ENCODE data around the gene CD2.
"Not testable (repeated sequence)": the region's sequence is repeated elsewhere in the genome, so short reads cannot be mapped to it uniquely, and the experiment has no call there.

Gene CD2

GRCh38 chr1:116731439-116731838, 22.8 kb upstream of the CD2 start:
- no peak for DNase-seq (ENCODE audit: low spot score)

DNA sequence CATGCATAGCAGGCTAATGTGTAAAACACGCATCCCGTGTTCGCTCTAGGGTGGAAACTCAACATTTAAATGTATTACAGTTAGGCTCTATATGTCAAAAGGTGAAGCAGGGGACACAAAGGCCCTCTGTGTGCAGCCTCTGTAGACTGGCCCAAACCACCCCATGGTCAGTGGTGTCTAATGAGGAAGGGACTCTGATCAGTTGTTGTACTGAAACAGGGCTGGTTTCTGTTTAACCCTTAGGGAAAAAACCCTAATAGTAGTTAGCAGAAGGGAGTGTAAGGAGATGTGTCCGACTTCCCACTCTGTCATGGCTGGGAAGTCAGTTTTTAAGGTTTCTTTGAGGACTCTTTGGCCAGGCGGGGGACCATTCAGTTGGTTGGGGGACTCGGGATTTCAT, 21.5 kb upstream of the CD2 start:
- no peak for DNase-seq (ENCODE audit: low spot score)

- no peak for DNase-seq (ENCODE audit: low spot score)
Observed at GRCh38 chr1:116733476-116734365, 20.5 kb upstream of the CD2 start.

GRCh38 chr1:116735246-116735645, 19.0 kb upstream of the CD2 start:
- no peak for DNase-seq (ENCODE audit: low spot score)

- peak; percentile 67 for DNase-seq (ENCODE audit: low spot score)
Observed at GRCh38 chr1:116737020-116737854, 17.0 kb upstream of the CD2 start.

DNA sequence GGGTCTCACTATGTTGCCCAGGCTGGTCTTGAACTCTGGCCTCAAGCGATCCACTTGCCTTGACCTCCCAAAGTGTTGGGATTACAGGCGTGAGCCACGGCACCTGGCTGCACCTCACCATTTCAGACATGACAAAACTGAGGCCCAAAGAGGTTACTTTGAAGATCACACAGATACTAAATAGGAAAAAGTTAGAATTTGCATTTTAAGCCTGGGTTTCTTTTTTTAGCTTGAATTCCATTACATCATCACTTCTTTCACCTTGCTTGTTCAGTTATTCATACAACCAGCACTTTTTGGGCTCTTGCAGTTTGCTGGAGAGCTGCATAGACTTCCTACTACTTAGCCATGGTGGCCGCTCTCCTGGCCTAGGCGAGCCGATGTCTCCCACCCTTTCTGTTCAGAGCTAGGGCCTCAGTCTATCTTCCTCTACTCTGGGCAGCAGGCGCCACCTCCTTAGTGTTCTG, 16.3 kb upstream of the CD2 start:
- DNase-seq (ENCODE audit: low spot score) = no peak

GRCh38 chr1:116738673-116739370, 15.4 kb upstream of the CD2 start:
- DNase-seq (ENCODE audit: low spot score) = no peak

DNA sequence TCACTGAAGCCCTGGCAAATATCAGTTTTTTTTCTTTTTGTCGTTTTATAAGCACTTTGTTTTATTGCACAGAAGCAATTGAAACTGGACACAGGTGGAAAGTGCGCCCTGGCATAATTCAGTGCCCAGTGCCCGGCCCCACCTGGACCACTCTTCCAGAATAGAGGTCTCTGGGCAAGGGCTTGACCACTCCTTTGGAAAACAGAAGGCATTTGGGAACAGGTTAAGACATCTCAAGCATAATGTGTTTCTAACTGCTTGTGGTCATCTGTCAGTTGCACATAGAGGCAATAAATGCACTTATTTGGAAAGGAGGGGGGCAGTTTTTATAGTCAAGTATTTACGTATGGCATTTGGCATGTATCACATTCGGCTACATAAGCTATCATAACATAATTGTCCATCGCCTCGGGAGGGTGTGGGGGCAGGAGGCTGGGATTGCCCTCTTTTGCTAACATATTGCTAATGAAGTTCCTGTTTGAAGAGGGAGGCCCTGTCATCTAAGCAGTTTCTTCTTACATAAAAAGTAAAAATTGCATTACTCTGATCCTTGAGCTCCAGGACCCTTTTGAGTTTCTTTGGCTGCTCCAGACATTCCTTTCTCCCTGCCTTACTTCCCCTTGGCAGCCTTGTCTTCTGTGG, 14.7 kb upstream of the CD2 start:
- DNase-seq (ENCODE audit: low spot score) = no peak

- DNase-seq (ENCODE audit: low spot score) = no peak
Observed at GRCh38 chr1:116740296-116740695, 13.9 kb upstream of the CD2 start.

GRCh38 chr1:116740746-116741145, 13.5 kb upstream of the CD2 start:
- no peak for DNase-seq (ENCODE audit: low spot score)

GRCh38 chr1:116741836-116742565, 12.2 kb upstream of the CD2 start:
- no peak for DNase-seq (ENCODE audit: low spot score)

DNA sequence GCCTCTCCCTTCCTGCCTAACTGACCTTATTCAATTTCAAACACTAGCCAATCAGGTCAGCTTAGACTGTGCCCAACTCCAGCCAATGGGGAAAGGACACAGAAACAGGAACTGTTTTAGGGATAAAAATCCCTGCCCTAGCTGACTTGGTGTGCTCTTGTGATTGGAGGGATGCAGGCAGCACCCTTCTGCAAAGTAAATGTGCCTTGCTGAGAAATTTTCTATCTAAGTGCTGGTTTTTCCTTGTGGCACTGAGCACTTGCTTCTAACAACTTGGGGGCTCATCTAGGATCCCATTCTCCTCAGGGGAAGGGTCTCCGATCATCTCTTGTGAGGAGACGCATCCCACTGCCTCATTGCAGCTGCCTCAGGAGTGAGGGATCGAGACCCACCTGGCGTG, 10.7 kb upstream of the CD2 start:
- no peak for DNase-seq (ENCODE audit: low spot score)

DNA sequence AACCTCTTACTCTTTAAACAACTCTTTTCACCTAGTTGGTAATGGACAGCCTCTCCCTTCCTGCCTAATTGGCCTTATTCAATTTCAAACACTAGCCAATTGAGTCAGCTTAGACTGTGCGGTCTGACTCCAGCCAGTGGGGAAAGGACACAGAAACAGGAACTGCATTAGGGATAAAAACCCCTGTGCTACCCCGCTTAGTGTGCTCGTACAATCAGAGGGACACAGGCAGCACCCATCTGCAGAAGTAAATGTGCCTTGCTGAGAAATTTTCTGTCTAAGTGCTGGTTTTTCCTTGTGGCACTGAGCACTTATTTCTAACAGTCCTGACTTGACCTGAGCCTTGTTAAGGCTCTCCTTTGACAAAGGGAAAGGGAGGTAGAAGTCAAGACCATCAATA, 6.0 kb upstream of the CD2 start:
- no peak for DNase-seq (ENCODE audit: low spot score)

DNA sequence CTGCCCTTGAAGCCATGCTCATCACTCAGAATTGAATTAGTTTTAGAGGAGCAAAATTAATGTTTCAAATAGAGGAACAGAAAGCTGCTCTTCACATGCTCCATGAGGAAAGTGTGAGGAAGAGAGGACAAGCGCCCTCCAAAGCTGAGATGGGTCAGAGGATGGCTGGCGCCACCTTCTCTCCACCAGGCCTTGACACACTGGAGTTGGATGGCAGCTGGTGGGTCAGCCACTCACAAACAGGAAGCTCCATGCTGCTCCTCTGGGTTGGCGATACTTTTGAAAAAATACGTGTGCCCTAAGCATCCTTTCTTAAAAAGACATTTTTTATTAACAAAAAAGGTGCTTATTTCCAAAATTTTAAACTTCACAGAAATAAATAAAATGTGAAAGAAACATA, 3.1 kb upstream of the CD2 start:
- no peak for DNase-seq (ENCODE audit: low spot score)

- DNase-seq (ENCODE audit: low spot score) = no peak
Observed at GRCh38 chr1:116751621-116752020, 2.6 kb upstream of the CD2 start.

DNA sequence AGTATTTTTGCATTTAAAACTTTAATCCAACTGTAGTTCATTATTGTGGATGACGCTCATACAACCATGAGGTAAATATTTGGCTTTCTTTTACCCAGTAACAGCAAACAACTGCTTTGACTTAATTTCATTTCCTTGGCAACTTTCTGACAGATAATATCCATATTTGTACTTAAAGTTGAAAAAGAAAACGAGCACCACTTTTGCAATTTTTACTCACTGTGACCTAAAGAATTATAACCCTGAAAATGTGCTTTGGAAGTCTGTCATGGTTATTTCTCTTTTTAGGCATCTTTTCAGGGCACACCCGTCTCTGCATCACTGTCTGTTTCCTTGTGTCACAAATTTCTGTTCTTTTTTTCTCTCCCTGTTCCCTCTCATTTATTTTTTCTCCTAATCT, 918 bp upstream of the CD2 start:
- DNase-seq (ENCODE audit: low spot score) = no peak

DNA sequence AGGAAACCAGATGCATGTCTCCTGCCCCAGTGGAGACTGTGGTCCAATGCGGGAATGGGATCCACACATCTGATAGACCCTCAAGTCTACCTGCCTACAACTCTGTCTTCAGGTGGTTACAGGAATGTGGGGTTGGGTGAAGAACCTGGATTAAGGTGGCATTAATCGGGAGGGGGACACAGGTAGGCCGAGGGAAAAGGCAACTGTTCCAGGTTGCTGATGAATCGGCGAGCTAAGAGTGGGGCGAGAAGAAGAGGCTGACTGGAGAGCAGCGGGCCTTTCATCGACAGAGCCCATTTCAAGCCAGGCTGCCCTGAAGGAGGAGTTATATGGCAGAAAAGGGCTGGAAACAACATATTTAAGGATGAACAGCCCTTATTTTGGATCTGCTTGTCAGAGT, 836 bp downstream of the CD2 start:
- no peak for DNase-seq (ENCODE audit: low spot score)

DNA sequence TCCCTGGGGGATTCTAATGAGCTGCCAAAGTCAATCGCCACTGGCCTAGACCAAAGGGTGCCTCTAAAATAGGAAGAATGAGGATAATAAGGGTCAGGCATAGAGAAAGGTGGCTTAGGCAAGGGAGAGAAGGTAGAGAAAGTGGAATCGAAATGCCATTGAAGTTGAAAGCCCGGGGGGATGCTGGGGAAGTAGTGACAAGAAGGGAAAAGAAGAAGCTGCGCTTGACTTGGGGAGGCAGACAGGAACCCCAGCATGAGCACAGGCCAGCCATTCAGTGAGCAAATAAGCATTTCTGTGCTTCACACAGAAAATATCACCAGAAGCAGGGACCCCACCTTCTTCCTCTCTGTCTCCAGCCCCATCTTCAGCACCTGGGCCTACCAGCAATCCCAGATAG, 1.5 kb downstream of the CD2 start:
- no peak for DNase-seq (ENCODE audit: low spot score)

GRCh38 chr1:116756092-116756491, 1.9 kb downstream of the CD2 start:
- not testable (repeated sequence) for DNase-seq (ENCODE audit: low spot score)

DNA sequence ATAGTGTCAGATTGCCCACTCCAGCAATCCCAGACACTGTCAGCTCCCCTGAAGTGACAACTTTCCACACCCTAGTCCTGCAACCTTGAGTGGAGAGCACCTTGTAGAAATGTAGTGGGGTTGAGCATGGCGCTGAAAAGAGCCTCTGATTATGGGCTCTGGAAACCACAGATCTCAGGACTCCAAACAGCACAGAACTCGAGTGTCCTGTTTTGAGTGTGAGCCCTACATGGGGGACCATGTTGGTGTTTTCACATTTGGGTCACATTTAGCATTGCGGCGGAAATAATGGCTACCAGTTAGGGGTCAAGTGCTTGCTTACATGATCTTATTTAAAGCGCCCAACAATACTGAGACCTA, 4.2 kb downstream of the CD2 start:
- DNase-seq (ENCODE audit: low spot score) = not testable (repeated sequence)

DNA sequence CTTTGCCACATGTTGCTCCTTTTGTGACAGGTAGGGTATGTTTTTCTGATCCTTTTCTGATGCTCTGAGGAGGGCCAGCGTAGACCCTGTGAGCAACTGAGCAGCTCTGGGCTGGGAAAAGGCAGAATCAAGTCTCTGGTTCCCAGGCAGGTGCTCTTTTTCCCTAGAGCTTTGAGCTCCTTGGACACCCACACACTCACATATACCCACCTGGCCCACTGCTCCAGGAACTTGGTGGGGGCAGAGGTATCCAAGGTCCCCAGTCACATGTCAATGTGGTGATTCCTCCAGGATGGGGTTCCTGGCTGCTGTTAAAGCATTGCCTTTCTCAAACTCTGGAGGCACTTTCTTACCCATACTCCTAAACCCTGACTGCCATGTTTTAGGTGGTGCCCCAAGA, 5.4 kb downstream of the CD2 start:
- DNase-seq (ENCODE audit: low spot score) = no peak
